HG02571 (cell line): ENCODE data around the gene SVIL.
"Not testable (repeated sequence)": the region's sequence is repeated elsewhere in the genome, so short reads cannot be mapped to it uniquely, and the experiment has no call there.

Experiments
- ATAC-seq: cut with Tn5 transposase; IDR thresholded peaks from one replicate; pipeline ENCODE4 v1.9.1; 2021; ENCODE audit warnings: mild to moderate bottlenecking, moderate library complexity; ENCODE audit not compliant: unreplicated experiment

SVIL gene

DNA sequence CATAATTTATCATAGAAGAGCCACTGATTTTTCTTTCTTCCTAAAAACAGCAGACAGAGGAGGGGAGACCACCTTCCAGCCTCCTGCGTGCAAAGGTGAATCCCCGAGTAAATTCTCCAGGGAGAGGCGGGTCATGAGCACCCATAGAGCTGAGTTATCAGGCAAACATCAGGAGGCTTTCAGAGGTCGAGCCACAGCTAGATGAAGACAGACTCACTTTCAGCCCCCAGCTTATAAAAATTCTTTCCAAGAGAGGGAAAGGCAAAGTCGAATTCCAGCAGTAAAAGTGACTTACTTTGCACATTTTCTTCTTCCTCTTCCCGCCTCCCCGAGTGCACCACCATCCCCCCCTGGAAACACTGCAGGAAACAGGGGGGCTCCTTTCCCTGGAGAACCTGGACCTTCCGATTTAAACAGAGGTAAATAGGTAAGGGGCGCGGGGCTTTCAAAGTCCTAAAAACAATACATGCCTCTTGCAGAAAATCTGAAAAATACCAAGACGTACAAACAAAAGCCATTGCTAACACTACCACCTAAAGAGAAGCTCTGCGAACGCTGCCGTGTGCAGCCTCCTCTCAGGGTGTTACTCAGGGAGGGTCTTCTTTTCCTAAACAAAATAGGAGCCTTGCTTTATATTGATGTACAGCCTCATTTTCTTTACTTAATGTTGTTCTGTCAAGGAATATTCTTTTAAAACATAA is 163.8 kb downstream of the SVIL start:
- no peak for ATAC-seq

DNA sequence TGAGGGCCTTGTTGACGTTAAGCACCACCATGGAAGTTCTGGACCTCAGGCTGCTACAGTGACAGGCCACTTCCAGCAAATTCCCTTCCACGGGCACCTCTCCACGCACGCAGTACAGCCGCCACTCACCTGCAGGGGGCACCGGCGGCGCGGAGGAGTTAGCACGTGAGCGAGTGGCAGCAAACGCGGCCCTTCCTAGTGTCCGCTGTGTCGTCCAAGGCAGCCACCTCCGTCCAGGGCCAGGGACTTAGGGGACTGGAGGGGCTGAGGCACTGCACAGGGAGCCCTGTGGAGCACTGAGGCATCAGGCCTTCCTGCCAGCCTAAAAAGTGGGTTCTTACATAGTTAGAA is 164.4 kb downstream of the SVIL start:
- ATAC-seq, result no peak

DNA sequence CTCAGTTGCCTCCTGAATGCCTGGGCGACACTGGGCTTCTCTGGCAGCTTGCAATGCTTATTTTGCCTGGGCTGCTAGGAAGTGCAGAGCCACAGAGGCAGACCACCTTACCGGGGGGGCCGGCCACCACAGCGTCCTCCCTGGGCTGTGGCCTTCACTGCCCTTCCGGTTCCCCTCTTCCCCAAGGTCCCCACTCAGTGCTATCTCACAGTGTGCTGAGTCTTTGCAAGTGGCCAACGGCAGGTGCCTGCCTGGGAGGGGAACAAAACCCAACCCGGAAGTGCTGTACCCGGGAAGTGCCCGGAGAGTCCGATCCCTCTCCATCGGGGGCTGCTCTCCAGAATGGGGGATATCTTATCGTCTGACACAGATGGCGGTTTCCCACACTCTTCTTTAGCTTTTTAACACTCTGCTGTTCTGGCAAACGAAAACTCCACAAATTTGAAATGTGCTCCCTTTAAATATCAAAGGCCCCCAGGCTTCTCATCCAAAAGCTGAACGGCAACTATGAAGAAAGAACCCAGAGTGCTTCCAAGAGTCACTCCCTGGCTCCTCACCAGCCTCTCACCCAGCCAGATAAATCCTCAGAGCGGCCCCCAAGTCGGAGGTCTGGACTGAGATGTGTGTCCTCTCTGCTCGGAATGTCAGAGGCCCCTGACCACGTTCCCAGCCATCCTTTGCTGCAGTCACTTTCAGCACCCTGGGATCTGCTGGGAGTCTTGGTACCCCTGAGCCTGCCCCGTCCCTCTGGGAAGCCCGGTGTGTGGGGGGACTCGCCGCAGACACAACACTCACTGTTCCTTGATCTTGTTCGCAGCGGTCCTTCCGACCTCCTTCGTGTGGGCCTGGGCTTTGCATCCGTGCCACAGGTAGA is 165.1 kb downstream of the SVIL start:
- no peak for ATAC-seq

DNA sequence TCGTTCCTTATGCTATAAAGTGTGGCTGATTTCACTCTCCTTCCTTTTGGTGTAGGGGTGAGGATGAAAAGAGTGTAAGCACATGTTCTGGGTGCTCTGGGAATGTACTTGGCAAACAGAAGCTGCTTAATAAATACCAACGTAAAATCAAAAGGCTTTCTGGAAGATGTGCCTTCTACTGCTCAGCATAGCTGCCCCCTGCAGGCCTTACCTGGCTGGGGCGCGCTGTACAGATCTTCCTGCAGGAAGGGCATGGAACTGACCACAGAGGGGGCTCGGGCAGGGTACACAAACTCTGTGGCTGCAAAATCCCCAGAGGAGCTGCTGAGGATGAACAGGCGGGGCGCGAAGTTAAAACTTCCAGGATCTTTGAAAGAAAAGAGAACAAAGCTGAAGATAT is 169.4 kb downstream of the SVIL start:
- no peak for ATAC-seq

DNA sequence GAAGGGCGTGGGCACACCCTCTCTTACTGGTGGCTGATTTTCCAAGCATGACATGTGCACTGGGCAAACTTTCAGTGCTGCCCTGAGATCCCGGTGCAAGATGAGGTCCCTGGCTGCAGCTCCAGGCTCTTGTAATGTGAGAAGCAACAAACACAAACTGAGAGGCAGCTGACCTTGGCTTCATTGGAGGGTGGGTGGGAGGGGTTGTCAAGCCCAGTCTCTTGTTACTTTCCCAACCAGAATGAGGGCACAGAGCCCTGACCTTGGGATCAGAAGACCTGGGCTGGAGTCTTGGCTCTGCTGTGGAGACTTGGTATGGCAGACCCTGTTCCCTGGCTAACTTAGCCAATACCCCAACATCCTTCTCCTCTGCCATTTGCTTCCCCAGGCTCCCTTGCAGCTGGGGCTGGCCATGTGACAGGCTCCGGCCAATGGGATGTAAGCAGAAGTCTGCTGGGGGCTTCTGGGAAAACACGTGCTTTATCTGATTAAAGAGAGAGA is 170.1 kb downstream of the SVIL start:
- ATAC-seq, result not testable (repeated sequence)

DNA sequence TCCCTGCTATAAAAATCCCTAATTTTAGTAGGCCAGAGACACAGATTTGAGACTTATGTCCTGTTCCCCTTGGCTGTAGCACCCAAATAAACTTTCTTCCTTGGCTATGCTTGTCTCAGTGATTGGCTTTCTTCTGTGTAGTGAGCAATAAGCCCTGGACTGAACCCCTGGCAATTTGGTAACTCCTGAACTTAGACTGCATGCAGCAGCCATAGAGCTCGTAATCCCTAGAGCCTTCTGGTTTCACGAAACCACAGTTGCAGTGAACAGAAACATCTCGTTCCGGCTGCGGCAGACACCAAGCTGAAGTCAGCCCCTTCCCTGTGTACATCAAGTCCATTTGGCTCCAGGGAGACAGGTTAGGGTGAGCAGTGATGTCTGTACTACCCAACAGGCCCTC is 173.7 kb downstream of the SVIL start:
- ATAC-seq, result no peak

DNA sequence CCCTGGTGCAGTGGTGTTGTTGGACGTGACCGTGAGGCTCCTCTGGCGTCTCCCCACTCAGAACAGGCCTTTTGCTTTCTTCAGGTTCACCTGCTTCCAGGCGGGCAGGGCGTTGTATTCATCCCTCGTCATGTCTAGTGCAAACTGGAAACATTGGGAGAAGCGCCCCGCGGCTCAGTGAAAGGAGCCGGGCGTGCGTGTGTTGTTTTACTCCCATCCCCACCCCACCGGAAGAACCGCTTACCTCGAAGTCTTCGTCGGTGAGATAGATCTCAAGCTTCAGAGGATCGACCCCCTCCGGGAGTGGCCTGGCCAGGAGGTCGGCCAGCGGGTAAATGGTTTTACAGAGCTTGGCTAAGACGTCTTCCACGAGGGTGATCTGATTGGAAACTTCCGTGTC is 176.6 kb downstream of the SVIL start:
- ATAC-seq, result not testable (repeated sequence)

DNA sequence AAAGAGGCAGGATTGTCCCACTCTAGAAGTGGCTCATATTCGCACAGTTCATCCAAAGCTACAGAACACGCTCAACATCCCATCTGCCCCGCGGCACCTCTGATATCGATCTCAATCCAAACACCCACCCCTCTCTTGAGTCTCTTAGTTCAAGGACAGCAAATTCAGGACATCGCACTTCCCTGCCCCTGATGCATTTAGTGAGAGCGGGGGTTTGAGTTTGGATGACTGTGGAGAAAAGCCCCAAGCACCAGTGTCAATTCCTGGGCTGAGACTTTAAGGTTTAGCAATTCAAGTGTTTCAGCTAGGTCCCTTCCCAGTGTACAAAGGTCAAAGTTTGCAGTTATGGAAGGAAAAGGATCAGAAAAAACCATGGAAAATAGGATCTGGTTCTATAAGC is 179.7 kb downstream of the SVIL start:
- no peak for ATAC-seq

DNA sequence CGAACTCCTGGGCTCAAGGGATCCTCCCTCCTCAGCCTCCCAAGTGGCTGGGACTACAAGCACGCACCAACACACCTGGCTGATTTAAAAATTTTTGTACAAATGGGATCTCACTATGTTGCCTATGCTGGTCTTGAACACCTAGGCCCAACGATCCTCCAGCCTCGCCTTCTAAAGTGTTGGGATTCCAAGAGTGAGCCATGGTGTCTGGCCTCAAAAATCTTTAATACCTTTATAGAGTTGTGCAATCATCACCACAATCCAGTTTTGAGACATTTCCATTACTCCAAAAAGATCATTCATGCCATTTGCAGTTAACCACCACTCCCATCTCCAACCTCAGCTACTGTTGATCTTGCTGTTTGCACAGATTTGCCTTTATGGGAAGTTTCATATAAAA is 180.5 kb downstream of the SVIL start:
- ATAC-seq, result no peak

DNA sequence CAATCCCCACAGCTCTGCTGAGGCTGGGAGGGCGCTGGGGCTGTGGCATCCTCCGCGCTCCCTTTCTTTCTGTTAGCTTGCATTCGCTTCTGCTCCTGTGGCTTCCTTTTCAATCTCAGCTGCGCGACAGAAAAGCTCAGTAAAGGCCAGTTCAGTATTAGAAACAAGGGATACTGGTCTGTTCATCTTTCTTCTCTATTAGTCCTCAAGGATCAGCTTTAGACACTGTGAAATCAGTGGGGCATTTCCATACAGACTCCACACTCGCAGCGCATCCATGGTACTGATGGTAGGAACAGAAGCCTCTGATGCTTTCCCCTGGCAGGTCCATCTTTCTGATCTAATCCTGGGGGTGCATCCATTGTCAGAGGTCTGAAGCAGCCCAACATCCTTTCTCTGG is 182.2 kb downstream of the SVIL start:
- ATAC-seq, result no peak

DNA sequence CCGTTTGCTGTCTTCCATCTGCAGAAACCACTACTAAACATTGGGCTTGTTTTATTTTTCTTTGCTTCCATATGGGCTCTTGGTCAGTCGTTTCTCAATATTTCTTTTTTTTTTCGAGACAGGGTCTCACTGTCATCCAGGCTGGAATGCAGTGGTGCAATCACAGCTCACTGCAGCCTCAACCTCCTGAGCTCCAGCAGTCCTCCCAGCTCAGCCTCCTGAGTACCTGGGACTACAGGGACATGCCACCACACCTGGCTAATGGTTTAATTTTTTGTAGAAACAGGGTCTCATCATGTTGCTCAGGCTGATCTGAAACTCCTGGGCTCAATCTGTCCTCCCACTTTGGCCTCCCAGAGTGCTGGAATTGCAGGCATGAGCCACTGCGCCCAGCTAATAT is 182.8 kb downstream of the SVIL start:
- no peak for ATAC-seq

DNA sequence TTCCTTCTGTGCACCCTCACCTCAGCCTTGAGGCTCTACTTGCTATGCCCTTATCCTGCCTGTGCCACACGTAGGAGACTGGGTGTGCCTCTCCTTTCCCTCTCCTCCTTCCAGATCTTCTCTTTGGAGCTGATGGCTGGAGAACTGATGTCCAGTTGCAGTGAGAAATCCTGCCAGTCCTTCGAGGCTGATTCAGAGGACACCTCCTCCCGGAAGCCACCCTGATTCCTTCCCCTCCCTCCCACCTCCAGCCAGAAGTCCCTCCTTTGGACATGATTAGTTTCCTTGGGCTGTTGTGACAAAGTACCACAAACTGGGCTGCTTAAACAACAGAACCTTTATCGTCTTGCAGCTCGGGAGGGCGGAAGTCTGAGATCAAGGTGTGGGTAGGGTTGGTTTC is 184.4 kb downstream of the SVIL start:
- ATAC-seq, result no peak

DNA sequence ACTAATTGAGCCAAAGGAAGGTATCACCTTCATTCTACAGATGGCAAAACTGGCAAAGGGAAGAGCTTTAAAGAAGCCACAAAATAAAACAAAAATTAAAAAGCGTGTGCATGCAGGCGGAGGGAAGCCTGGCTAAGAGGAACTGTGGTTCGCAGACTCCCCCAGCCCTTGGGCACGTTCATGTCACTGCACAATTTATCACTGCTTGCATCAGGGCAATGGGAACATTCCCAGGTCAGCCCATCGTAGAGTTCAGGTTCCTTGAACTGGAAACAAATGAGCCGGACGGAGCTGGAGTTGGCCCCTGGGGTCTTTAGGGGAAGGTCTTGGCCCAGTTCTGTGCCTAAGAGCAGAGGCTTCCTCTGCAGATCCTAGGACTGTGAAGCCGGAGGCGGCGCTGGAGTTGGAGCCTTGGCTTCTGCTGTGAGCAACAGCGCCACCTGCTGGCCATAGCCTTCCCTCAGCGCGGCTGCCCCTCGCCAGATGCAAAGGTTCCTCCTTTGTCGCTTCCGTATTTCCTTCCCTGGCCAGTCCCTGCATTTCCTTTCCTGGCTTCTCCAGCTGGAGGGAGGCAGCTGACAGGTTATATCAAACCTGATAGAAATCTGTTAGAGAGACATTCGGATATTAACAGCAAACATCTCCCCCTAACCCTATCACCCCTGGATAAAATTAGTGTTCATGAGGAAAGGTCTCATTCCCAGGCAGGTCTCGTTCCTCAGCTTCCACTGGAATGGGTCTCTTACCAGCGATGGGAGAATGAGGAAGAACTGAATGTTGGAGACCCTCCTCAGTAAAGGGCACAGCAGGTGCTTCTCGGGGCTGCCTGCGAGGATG is 185.8 kb downstream of the SVIL start:
- peak; percentile 81 for ATAC-seq

DNA sequence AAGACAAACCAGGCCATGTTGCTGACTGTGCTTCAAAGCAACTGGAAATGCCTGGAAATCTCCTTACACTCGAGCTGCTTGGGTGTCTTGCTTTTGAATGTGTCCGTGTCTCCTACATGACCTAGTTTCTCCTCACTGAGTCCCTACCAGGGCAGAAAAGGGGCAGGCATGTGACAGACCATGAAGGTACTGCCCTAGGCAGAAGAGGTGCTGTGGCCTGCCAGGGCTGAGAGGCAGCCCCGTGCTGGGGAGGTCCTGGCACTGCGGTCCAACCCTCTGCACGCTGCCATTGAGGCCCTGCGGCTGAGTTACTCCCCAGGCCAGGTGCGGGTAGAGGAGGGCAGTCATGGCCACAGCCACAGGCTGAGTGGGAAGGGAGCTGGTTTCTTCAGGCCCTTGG is 186.6 kb downstream of the SVIL start:
- ATAC-seq, result no peak

DNA sequence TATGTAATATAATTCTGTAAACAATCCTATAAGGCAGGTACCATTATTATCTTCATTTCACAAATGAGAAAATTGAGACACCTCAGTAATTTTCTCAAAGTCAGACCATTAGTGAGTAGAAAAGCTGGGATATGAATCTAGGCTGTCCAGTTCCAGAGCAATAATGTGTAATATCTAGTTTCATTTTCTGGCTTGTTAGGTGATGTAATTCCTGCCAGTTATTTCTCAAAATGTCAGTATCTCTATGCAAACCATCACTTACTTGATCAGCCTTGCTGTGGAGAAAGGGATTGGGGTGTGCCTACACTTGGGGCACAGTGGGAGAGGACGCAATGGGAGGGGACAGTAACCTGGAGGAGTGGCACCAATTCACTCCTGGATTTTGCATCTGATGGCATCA is 188.4 kb downstream of the SVIL start:
- no peak for ATAC-seq

DNA sequence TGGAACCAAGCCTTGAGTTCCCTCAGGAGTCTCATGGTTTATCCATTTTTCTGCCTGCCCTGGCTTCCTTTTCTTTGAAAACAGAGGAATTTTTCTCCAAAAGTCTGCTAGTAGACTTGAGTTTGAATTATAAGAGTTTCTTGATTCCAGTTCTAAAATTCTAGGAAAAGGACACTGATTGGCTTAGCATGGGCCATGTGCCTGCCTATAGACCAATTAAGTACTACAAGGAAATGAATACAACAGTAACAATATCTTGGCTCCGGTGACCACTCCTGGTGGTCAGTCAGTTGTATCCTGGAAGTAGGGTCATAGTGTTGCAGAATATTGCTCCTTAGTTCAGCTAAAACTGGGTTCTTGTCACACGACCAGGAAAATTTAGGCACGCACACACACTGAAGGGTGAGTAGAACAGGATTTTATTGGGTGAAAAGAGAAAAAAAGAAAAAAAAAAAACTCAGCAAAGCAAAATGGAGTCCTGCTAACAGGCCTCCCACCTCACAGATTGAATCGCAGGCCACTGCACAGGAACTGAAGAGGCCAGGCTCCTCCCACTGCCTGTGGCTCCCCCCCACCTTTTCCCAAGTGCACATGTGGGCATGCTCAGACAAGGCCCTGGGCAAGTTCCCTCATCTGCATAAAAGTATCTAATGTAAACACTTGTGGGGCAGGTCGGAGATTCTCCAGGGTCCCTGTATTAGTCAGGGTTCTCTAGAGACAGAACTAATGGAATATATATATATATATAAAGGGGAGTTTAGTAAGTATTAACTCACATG is 190.8 kb downstream of the SVIL start:
- no peak for ATAC-seq

DNA sequence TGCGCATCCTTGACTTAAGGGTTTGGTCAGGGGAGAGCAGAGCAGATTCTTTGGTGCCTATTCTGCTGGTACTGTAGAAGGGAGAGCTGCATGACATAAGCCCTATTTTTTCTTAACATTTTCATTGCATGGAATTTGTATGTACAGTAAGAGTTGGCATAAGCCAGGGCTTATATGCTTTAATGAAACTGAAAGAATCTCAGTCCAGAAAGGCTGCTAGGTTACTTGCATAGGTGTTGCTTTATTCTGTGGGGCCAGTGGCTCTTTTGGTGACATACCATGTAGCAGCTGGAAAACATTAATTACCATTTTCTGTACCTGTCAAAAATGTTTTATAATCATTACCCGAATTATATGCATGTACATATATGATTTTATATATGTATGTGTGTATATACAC is 193.8 kb downstream of the SVIL start:
- no peak for ATAC-seq

DNA sequence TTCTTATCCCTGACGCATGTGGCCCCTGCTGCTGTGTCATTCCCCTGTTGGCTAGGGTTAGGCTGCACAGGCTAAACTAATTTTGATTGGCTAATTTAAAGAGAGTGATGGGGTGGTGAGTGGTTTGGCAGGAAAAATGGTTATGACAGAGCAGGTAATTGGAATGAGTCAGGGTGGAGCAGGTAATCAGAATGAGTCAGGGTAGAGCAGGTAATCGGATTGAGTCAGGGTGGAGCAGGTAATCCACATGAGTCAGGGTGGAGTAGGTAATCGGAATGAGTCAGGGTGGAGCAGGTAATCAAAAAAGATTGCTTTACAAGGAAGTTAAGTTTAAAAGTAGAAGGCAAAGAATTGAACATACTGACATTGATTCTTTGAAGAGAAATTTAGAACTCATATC is 195.8 kb downstream of the SVIL start:
- ATAC-seq, result not testable (repeated sequence)

DNA sequence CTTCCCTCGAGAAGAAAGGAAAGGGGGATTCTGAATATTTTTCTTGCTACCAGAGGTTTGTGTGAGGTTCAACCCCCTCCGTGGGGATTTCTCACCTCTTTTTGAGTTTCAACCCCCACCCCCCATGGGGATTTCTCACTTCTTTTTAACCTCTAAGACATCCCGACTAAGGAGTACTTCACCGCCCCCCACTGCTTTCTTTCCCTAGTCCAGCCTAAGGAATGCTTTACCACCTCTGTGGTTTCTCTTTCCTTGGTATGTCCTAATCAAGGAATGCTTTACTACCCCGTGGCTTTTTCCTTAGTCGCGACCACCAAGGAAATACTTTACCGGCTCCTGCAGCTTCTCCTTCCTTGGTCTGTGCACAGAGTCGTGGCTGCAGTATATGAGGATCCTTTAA is 196.5 kb downstream of the SVIL start:
- no peak for ATAC-seq

DNA sequence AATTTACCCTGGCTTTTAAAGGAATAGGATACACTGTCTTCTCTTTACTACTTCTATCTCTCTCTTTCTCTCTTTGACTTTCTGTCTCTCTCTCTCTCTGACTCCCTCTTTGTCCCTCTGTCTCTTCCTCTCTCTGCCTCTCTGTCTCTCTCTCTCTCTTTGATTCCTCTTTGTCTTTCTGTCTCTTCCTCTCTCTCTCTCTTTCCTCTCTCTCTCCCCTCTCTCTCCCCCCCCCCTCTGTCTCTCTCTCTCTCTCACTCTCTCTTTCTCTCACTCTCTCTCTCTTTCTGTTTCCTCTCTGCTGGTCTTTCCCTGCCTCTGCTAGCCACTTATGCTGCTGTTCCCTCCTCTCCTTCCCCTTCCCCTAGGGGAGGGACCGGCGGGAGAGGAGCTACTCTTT is 196.9 kb downstream of the SVIL start:
- ATAC-seq, result no peak
